Measurements from ENCODE around the gene ARID1A.
"Not testable (repeated sequence)": the region's sequence is repeated elsewhere in the genome, so short reads cannot be mapped to it uniquely, and the experiment has no call there.

ARID1A gene

GRCh38 chr1:26697978-26698849, 2.4 kb downstream of the ARID1A start:
- peak; percentile 96 for DNase-seq (ENCODE audit: low spot score)

GRCh38 chr1:26700711-26701110, 4.9 kb downstream of the ARID1A start:
- DNase-seq (ENCODE audit: low spot score): no peak

GRCh38 chr1:26701266-26701994, 5.6 kb downstream of the ARID1A start:
- DNase-seq (ENCODE audit: low spot score): no peak

GRCh38 chr1:26701995-26702679, 6.3 kb downstream of the ARID1A start:
- no peak for DNase-seq (ENCODE audit: low spot score)

GRCh38 chr1:26702680-26703038, 6.8 kb downstream of the ARID1A start:
- no peak for DNase-seq (ENCODE audit: low spot score)

GRCh38 chr1:26703478-26703877, 7.7 kb downstream of the ARID1A start:
- no peak for DNase-seq (ENCODE audit: low spot score)

GRCh38 chr1:26704629-26705028, 8.8 kb downstream of the ARID1A start:
- no peak for DNase-seq (ENCODE audit: low spot score)

GRCh38 chr1:26705227-26705626, 9.4 kb downstream of the ARID1A start:
- DNase-seq (ENCODE audit: low spot score): not testable (repeated sequence)

GRCh38 chr1:26705788-26706311, 10.0 kb downstream of the ARID1A start:
- peak; percentile 65 for DNase-seq (ENCODE audit: low spot score)

GRCh38 chr1:26706315-26706714, 10.5 kb downstream of the ARID1A start:
- DNase-seq (ENCODE audit: low spot score): no peak

- no peak for DNase-seq (ENCODE audit: low spot score)
Observed at GRCh38 chr1:26710811-26711210, 15.0 kb downstream of the ARID1A start.

- DNase-seq (ENCODE audit: low spot score): no peak
Observed at GRCh38 chr1:26711777-26712176, 16.0 kb downstream of the ARID1A start.

GRCh38 chr1:26717017-26717491, 21.2 kb downstream of the ARID1A start:
- no peak for DNase-seq (ENCODE audit: low spot score)

- DNase-seq (ENCODE audit: low spot score): no peak
Observed at GRCh38 chr1:26719205-26719604, 23.4 kb downstream of the ARID1A start.

GRCh38 chr1:26721669-26722355, 26.0 kb downstream of the ARID1A start:
- DNase-seq (ENCODE audit: low spot score): no peak

GRCh38 chr1:26723013-26723991, 27.5 kb downstream of the ARID1A start:
- peak; percentile 89 for DNase-seq (ENCODE audit: low spot score)

- DNase-seq (ENCODE audit: low spot score): no peak
Observed at GRCh38 chr1:26724118-26724517, 28.3 kb downstream of the ARID1A start.

- no peak for DNase-seq (ENCODE audit: low spot score)
Observed at GRCh38 chr1:26724926-26725325, 29.1 kb downstream of the ARID1A start.

- DNase-seq (ENCODE audit: low spot score): not testable (repeated sequence)
Observed at GRCh38 chr1:26725904-26726303, 30.1 kb downstream of the ARID1A start.

- DNase-seq (ENCODE audit: low spot score): no peak
Observed at GRCh38 chr1:26726784-26727183, 31.0 kb downstream of the ARID1A start.

GRCh38 chr1:26727476-26727875, 31.7 kb downstream of the ARID1A start:
- no peak for DNase-seq (ENCODE audit: low spot score)

Data from hepatic stellate cell (primary cell).